ENCODE data around the gene ELK3.

Gene ELK3

GRCh38 chr12:96227365-96228106 is 33.4 kb downstream of the ELK3 start:
- Histone ChIP-seq H3K79me1 (ENCODE audit: low read length) (no peaks in the 10 kb centered on the region), H3K27me3 (ENCODE audit: insufficient read depth, low read length, poor library complexity) (no peaks in the 10 kb centered on the region), H3K56ac (ENCODE audit: low read length) (no peak overlapping the region), H3K79me2 (ENCODE audit: control insufficient read depth, insufficient read depth, low read length) (no peaks in the 10 kb centered on the region), H2AK5ac (ENCODE audit: low read length) (no peak overlapping the region), H2BK15ac (replicated peaks; ENCODE audit: low read depth) (no peak overlapping the region), H3K9ac (ENCODE audit: low read length) (no peak overlapping the region), H3K4ac (ENCODE audit: low read depth, low read length) (no peak overlapping the region), H3K27ac (ENCODE audit: low read depth, low read length) (no peak overlapping the region), H3K23ac (ENCODE audit: low read length) (no peak overlapping the region), H3K18ac (ENCODE audit: low read length) (no peak overlapping the region), H4K8ac (ENCODE audit: low read depth, low read length) (no peak overlapping the region), H3K4me3 (ENCODE audit: low read length) (no peak overlapping the region), H2BK5ac (ENCODE audit: low read length) (no peak overlapping the region), H3K36me3 (ENCODE audit: control insufficient read depth, insufficient read depth, low read length) (no peaks in the 10 kb centered on the region), H4K5ac (ENCODE audit: low read length) (no peak overlapping the region), H3K4me1 (ENCODE audit: control insufficient read depth, low read depth, low read length) (no peaks in the 10 kb centered on the region), H2BK120ac (ENCODE audit: low read depth, low read length) (no peak overlapping the region), H3K4me2 (ENCODE audit: low read length) (no peak overlapping the region)
- no CpG with 5 or more reads among the region's 12 CpGs for WGBS (ENCODE audit: extremely low coverage, insufficient coverage, low lambda C conversion rate)
- no peak for DNase-seq

GRCh38 chr12:96228566-96229248 is 34.5 kb downstream of the ELK3 start:
- DNase-seq, result no peak
- H3K27ac ChIP-seq (ENCODE audit: low read depth, low read length), result no peak overlapping the region
- H4K8ac ChIP-seq (ENCODE audit: low read depth, low read length), result no peak overlapping the region
- no peaks in the 10 kb centered on the region for H3K4me1 ChIP-seq (ENCODE audit: control insufficient read depth, low read depth, low read length)
- no peaks in the 10 kb centered on the region for H3K27me3 ChIP-seq (ENCODE audit: insufficient read depth, low read length, poor library complexity)
- H3K4me2 ChIP-seq (ENCODE audit: low read length), result no peak overlapping the region
- H2BK5ac ChIP-seq (ENCODE audit: low read length), result no peak overlapping the region
- no peak overlapping the region for H3K18ac ChIP-seq (ENCODE audit: low read length)
- no peak overlapping the region for H2BK120ac ChIP-seq (ENCODE audit: low read depth, low read length)
- no peak overlapping the region for H3K4ac ChIP-seq (ENCODE audit: low read depth, low read length)
- no peak overlapping the region for H3K4me3 ChIP-seq (ENCODE audit: low read length)
- no peak overlapping the region for H3K9ac ChIP-seq (ENCODE audit: low read length)
- H2BK15ac ChIP-seq (replicated peaks; ENCODE audit: low read depth), result no peak overlapping the region
- no peak overlapping the region for H3K56ac ChIP-seq (ENCODE audit: low read length)
- H2AK5ac ChIP-seq (ENCODE audit: low read length), result no peak overlapping the region
- H4K5ac ChIP-seq (ENCODE audit: low read length), result no peak overlapping the region
- WGBS (ENCODE audit: extremely low coverage, insufficient coverage, low lambda C conversion rate), result no CpG with 5 or more reads among the region's 12 CpGs
- H3K36me3 ChIP-seq (ENCODE audit: control insufficient read depth, insufficient read depth, low read length), result no peaks in the 10 kb centered on the region
- no peaks in the 10 kb centered on the region for H3K79me2 ChIP-seq (ENCODE audit: control insufficient read depth, insufficient read depth, low read length)
- no peak overlapping the region for H3K23ac ChIP-seq (ENCODE audit: low read length)
- no peaks in the 10 kb centered on the region for H3K79me1 ChIP-seq (ENCODE audit: low read length)

DNA sequence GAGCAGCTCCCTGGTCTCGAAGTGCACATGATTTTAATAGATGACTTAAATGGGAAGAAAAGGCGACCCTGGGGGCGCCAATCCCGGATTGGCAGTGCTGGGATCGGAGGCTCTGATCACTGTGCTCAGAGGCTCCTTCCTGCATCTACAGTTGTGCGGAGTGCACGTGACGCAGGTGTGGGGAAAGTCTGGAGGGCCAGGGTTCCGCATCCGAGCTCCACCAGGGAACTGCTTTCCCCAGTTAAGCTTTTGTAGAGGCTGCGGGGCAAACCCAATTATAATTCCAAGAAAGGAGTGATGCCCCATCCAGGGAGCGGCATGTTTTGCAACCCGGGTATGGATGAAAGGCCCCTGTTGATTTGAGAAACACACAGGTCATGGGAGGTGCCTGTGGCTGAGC is 36.5 kb downstream of the ELK3 start:
- DNase-seq, result no peak
- no peak overlapping the region for H3K4ac ChIP-seq (ENCODE audit: low read depth, low read length)
- no peak overlapping the region for H2BK120ac ChIP-seq (ENCODE audit: low read depth, low read length)
- no peak overlapping the region for H3K18ac ChIP-seq (ENCODE audit: low read length)
- H3K79me2 ChIP-seq (ENCODE audit: control insufficient read depth, insufficient read depth, low read length), result no peaks in the 10 kb centered on the region
- no peak overlapping the region for H2BK15ac ChIP-seq (replicated peaks; ENCODE audit: low read depth)
- H4K5ac ChIP-seq (ENCODE audit: low read length), result no peak overlapping the region
- H4K8ac ChIP-seq (ENCODE audit: low read depth, low read length), result no peak overlapping the region
- H3K27me3 ChIP-seq (ENCODE audit: insufficient read depth, low read length, poor library complexity), result no peaks in the 10 kb centered on the region
- no peaks in the 10 kb centered on the region for H3K36me3 ChIP-seq (ENCODE audit: control insufficient read depth, insufficient read depth, low read length)
- no peak overlapping the region for H3K23ac ChIP-seq (ENCODE audit: low read length)
- WGBS (ENCODE audit: extremely low coverage, insufficient coverage, low lambda C conversion rate), result no CpG with 5 or more reads among the region's 13 CpGs
- H3K79me1 ChIP-seq (ENCODE audit: low read length), result no peaks in the 10 kb centered on the region
- no peak overlapping the region for H3K4me2 ChIP-seq (ENCODE audit: low read length)
- H3K4me1 ChIP-seq (ENCODE audit: control insufficient read depth, low read depth, low read length), result no peaks in the 10 kb centered on the region
- H2BK5ac ChIP-seq (ENCODE audit: low read length), result no peak overlapping the region
- H3K27ac ChIP-seq (ENCODE audit: low read depth, low read length), result no peak overlapping the region
- H3K56ac ChIP-seq (ENCODE audit: low read length), result no peak overlapping the region
- no peak overlapping the region for H2AK5ac ChIP-seq (ENCODE audit: low read length)
- H3K4me3 ChIP-seq (ENCODE audit: low read length), result no peak overlapping the region
- H3K9ac ChIP-seq (ENCODE audit: low read length), result no peak overlapping the region

- Histone ChIP-seq H3K27me3 (ENCODE audit: insufficient read depth, low read length, poor library complexity) (no peaks in the 10 kb centered on the region), H3K23ac (ENCODE audit: low read length) (no peak overlapping the region), H3K56ac (ENCODE audit: low read length) (no peak overlapping the region), H3K4me1 (ENCODE audit: control insufficient read depth, low read depth, low read length) (no peaks in the 10 kb centered on the region), H3K79me1 (ENCODE audit: low read length) (no peaks in the 10 kb centered on the region), H3K9ac (ENCODE audit: low read length) (no peak overlapping the region), H3K18ac (ENCODE audit: low read length) (no peak overlapping the region), H3K36me3 (ENCODE audit: control insufficient read depth, insufficient read depth, low read length) (no peaks in the 10 kb centered on the region), H4K5ac (ENCODE audit: low read length) (no peak overlapping the region), H4K8ac (ENCODE audit: low read depth, low read length) (no peak overlapping the region), H2BK120ac (ENCODE audit: low read depth, low read length) (no peak overlapping the region), H3K4me2 (ENCODE audit: low read length) (no peak overlapping the region), H2BK5ac (ENCODE audit: low read length) (no peak overlapping the region), H3K27ac (ENCODE audit: low read depth, low read length) (no peak overlapping the region), H2AK5ac (ENCODE audit: low read length) (no peak overlapping the region), H3K4ac (ENCODE audit: low read depth, low read length) (no peak overlapping the region), H3K4me3 (ENCODE audit: low read length) (no peak overlapping the region), H2BK15ac (replicated peaks; ENCODE audit: low read depth) (no peak overlapping the region), H3K79me2 (ENCODE audit: control insufficient read depth, insufficient read depth, low read length) (no peaks in the 10 kb centered on the region)
- no peak for DNase-seq
- WGBS (ENCODE audit: extremely low coverage, insufficient coverage, low lambda C conversion rate), result no CpG with 5 or more reads among the region's 7 CpGs
Measured at GRCh38 chr12:96233168-96233567, 39.0 kb downstream of the ELK3 start.

DNA sequence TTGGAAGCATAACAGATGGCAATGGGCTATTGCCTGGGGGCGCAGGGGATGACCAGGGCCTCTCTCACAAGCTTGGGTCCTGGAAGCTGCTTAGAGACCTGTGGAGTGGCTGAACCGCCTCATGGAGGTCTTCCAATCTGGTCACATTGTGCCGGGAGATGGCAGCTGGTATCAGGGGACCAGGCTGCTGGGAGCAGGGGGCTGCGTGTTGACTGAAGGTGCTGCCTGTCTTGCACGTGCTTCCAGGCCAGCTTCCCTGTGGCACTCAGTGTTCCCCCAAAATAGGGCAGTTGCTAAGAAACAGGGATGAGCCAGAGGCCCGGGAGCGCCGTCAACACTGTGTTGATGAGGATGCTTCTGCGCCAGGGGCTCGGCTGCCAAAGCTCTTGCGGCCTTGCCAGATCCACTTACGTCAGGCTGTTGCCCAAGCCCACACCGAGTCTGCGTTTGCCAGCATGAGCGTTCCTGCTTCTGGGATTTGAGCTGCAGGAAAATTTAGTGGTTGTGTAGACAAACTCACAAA is 39.8 kb downstream of the ELK3 start:
- DNase-seq, result no peak
- no peaks in the 10 kb centered on the region for H3K36me3 ChIP-seq (ENCODE audit: control insufficient read depth, insufficient read depth, low read length)
- WGBS (ENCODE audit: extremely low coverage, insufficient coverage, low lambda C conversion rate), result no CpG with 5 or more reads among the region's 15 CpGs

More for the DNA sequence above, 39.8 kb downstream of the ELK3 start:
- no peaks in the 10 kb centered on the region for H3K27me3 ChIP-seq (ENCODE audit: insufficient read depth, low read length, poor library complexity)
- H4K5ac ChIP-seq (ENCODE audit: low read length), result no peak overlapping the region
- H3K56ac ChIP-seq (ENCODE audit: low read length), result no peak overlapping the region
- no peak overlapping the region for H2BK5ac ChIP-seq (ENCODE audit: low read length)
- H3K79me1 ChIP-seq (ENCODE audit: low read length), result no peaks in the 10 kb centered on the region
- no peak overlapping the region for H3K27ac ChIP-seq (ENCODE audit: low read depth, low read length)
- H2BK120ac ChIP-seq (ENCODE audit: low read depth, low read length), result no peak overlapping the region
- no peak overlapping the region for H2AK5ac ChIP-seq (ENCODE audit: low read length)
- H3K9ac ChIP-seq (ENCODE audit: low read length), result no peak overlapping the region
- H3K4me2 ChIP-seq (ENCODE audit: low read length), result no peak overlapping the region
- H3K18ac ChIP-seq (ENCODE audit: low read length), result no peak overlapping the region
- H3K23ac ChIP-seq (ENCODE audit: low read length), result no peak overlapping the region
- H2BK15ac ChIP-seq (replicated peaks; ENCODE audit: low read depth), result no peak overlapping the region
- no peak overlapping the region for H3K4ac ChIP-seq (ENCODE audit: low read depth, low read length)
- no peaks in the 10 kb centered on the region for H3K79me2 ChIP-seq (ENCODE audit: control insufficient read depth, insufficient read depth, low read length)
- H4K8ac ChIP-seq (ENCODE audit: low read depth, low read length), result no peak overlapping the region
- H3K4me1 ChIP-seq (ENCODE audit: control insufficient read depth, low read depth, low read length), result no peaks in the 10 kb centered on the region
- H3K4me3 ChIP-seq (ENCODE audit: low read length), result no peak overlapping the region
